ENCODE results near the gene HTR7. TPM values are rescaled to one million over a fixed set of nuclear protein-coding genes. Genes with fewer than 3 reads are reported as not detected.

HTR7 gene
- total and polyA plus RNA-seq, 9 of the 15 experiments (the other 6 are each of a cell fraction or from before 2014, with no cell fraction given), result 0.07 to 0.33 (median 0.18) TPM

- TF ChIP-seq HCFC1 (IDR thresholded peaks at IDR 0.05; ENCODE audit: low read depth, low read length) (no peak), ARID3A (IDR thresholded peaks at IDR 0.05; ENCODE audit: borderline replicate concordance, low read depth, low read length) (no peak), SLC30A9 (CRISPR knock-in tag; IDR thresholded peaks at IDR 0.05) (no peak), CBX8 (IDR thresholded peaks at IDR 0.05; ENCODE audit: borderline replicate concordance, extremely low read depth, low read depth, low read length, poor library complexity, severe bottlenecking) (no peak)
Measured at GRCh38 chr10:90857635-90858460, at the start of gene HTR7 (continued).

GRCh38 chr10:90906596-90906995, 48.8 kb upstream of the HTR7 start:
- no peak for ATAC-seq
- TF ChIP-seq RBM34 (IDR thresholded peaks at IDR 0.05; ENCODE audit: borderline replicate concordance, insufficient read depth, low read length) (no peak), ZNF639 (CRISPR knock-in tag; conservative IDR thresholded peaks at IDR 0.05 in 1 of 2, IDR thresholded peaks at IDR 0.05 in 1 of 2) (no peak), TRIM24 (IDR thresholded peaks at IDR 0.05) (no peak)
- in situ Hi-C loops (cut with MboI) (loop anchor here (25.0 kb wide), 1 partner anchor 1006 kb away; the partner anchor contains the start of genes BTAF1 and FGFBP3), intact Hi-C loops (cut with micrococcal nuclease) (no loop called here)
- Histone ChIP-seq H2AFZ (ENCODE audit: low read depth, low read length) (no peak overlapping the region), H3K79me2 (ENCODE audit: control insufficient read depth, insufficient read depth, low read length) (no peaks in the 10 kb centered on the region), H3K9ac (ENCODE audit: insufficient read depth in 1 of 2, low read depth in 2 of 2, low read length in 2 of 2) (no peak overlapping the region), H4K20me1 (replicated peaks; ENCODE audit: control insufficient read depth, insufficient read depth, low read length) (no peaks in the 10 kb centered on the region), H3K27ac (ENCODE audit: extremely low read depth, low read depth, low read length) (no peak overlapping the region), H3K9me1 (ENCODE audit: control insufficient read depth, insufficient read depth, low read length) (no peaks in the 10 kb centered on the region), H3K4me2 (ENCODE audit: insufficient read depth, low read length) (no peak overlapping the region), H3K4me1 (replicated peaks in 1 of 2; ENCODE audit: control insufficient read depth in 2 of 2, insufficient read depth in 2 of 2, low read length in 2 of 2) (no peaks in the 10 kb centered on the region), H3K36me3 (ENCODE audit: control insufficient read depth, insufficient read depth, low read length) (peaks cover 15% of the 10 kb centered on the region; the same call in 1 of the 3 replicates), H3K9me3 (replicated peaks; ENCODE audit: control insufficient read depth, insufficient read depth, low read depth, low read length) (no peaks in the 10 kb centered on the region), H3K27me3 (ENCODE audit: control insufficient read depth in 2 of 2, insufficient read depth in 2 of 2, low read length in 2 of 2) (no peaks in the 10 kb centered on the region), H3K4me3 (no peak overlapping the region)
- 40% methylated on average over 1 of the region's 1 CpG for WGBS (ENCODE audit: insufficient coverage, low coverage, missing lambda C conversion rate)
- no TSS peak for BruUV-seq (replicated peaks)
- CTCF ChIA-PET (ENCODE audit: low intra/inter-chr PET ratio), result no interaction called here
- POLR2A ChIA-PET, result no interaction called here
- no peak for DNase-seq (ENCODE audit: extremely low read depth in 1 of 4, low spot score in 3 of 4)
- no peak for FAIRE-seq

Data from K562 (cell line).